HUES6 (cell line): ENCODE data around the gene SUPT5H.

Experiments used
- H3K27ac ChIP-seq: 2 replicates; pipeline ENCODE4 v1.7.0; 2013; ENCODE audit warnings: low read depth, mild to moderate bottlenecking, low read length, inconsistent platforms
- H3K27me3 ChIP-seq: 2 replicates; pipeline ENCODE4 v1.6.1; 2013; ENCODE audit warnings: low read length; ENCODE audit not compliant: control insufficient read depth, insufficient read depth
- H3K36me3 ChIP-seq: 2 replicates; pipeline ENCODE4 v1.6.1; 2013; ENCODE audit warnings: low read length; ENCODE audit not compliant: control insufficient read depth, insufficient read depth
- H3K4me1 ChIP-seq: 2 replicates; pipeline ENCODE4 v1.6.1; 2013; ENCODE audit warnings: low read length; ENCODE audit not compliant: control insufficient read depth, insufficient read depth
- H3K4me3 ChIP-seq: 2 replicates; pipeline ENCODE4 v1.5.1; 2013; ENCODE audit warnings: low read depth, low read length
- H3K9ac ChIP-seq: one replicate; pipeline ENCODE4 v1.6.1; 2013; ENCODE audit warnings: mild to moderate bottlenecking, low read length
- H3K9me3 ChIP-seq: 2 replicates; pipeline ENCODE4 v1.6.1; 2013; ENCODE audit warnings: low read depth, low read length; ENCODE audit not compliant: control insufficient read depth, insufficient read depth

SUPT5H gene

DNA sequence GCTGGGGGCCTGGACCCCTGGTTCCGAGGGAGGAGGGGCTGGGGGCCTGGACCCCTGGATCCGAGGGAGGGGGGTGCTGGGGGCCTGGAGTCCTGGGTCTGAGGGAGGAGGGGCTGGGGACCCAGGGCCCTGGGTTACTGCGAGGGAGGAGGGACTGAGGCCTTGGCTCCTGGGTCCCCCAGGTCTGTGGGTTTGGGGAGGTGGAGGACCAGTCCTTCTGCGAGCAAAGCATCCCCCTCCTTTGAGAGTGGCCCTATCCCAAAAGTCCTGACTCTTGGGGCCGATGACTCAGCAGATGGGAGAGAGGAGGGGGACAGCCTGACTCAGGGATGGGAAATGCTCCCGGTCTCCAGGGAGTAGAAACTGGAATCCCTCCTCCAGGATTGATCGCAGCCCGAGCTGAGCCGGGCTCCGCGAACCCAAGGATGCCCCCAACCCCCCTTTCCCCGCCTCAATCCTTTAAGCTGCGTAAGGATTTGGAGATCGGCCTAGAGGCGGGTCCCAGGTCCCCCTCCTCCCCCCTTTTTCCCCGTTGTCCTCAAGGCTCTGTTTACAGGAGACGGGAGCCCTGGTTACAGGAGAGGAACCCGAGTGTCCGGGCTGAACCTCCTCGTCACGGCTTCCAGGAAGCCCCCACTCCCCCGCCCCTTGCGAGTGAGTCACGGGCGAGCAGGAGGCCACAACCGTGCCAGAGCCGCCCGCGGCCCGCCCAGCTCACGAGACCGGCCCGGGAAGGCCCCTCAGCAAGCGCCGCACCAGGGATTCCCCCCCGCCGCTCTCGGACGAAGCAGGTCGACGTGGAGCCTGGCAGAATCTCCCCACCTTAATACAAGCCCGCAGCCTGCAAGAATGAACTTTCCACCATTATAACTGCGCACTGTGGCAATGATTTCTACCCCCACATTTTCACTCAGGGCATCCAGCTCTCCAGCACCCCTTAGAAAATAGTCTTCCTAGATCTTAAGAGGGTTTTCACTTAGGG, 41.8 kb upstream of the SUPT5H start:
- Histone ChIP-seq H3K4me1 (peaks cover 48% of the 10 kb centered on the region), H3K27ac (peak overlapping the region; percentile 97), H3K4me3 (peak overlapping the region; percentile 65), H3K9ac (peak overlapping the region; percentile 94), H3K27me3 (no peaks in the 10 kb centered on the region), H3K36me3 (peaks cover 4% of the 10 kb centered on the region; the same call in 1 of the 2 replicates), H3K9me3 (no peaks in the 10 kb centered on the region)

DNA sequence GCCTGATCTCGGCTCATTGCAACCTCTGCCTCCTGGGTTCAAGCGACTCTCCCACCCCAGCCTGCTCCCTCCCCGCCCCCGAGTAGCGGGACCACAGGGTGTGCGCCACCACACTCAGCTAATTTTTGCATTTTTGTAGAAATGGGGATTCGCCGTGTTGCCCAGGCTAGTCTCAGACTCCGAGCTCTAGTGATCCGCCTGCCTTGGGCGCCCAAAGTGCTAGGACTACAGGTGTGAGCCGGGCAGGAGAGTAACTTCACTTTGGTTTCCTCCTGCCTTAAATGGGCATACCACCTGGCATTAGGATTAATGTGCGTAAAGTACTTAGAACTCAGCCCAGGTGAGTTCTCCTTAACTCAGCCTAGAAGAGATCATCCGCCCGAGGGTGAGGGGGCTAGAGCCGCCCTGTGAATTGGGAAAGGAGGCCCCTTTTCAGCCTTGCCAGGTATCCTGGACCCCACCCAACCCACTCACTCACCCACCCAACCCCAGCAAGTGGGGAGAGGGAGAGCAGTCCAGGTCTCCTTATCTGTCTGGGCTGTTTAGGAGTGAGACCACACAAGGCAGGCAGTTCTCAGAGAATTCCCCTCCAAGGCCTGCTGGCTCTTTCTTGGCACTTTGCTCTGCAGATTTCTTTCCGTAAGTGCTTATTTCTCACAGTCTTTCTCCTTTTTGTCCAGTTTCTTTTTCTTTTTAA, 40.0 kb upstream of the SUPT5H start:
- H3K4me3 ChIP-seq, result no peak overlapping the region
- no peaks in the 10 kb centered on the region for H3K36me3 ChIP-seq
- H3K4me1 ChIP-seq, result peaks cover 52% of the 10 kb centered on the region
- H3K9ac ChIP-seq, result no peak overlapping the region
- no peaks in the 10 kb centered on the region for H3K27me3 ChIP-seq
- no peaks in the 10 kb centered on the region for H3K9me3 ChIP-seq
- no peak overlapping the region for H3K27ac ChIP-seq

DNA sequence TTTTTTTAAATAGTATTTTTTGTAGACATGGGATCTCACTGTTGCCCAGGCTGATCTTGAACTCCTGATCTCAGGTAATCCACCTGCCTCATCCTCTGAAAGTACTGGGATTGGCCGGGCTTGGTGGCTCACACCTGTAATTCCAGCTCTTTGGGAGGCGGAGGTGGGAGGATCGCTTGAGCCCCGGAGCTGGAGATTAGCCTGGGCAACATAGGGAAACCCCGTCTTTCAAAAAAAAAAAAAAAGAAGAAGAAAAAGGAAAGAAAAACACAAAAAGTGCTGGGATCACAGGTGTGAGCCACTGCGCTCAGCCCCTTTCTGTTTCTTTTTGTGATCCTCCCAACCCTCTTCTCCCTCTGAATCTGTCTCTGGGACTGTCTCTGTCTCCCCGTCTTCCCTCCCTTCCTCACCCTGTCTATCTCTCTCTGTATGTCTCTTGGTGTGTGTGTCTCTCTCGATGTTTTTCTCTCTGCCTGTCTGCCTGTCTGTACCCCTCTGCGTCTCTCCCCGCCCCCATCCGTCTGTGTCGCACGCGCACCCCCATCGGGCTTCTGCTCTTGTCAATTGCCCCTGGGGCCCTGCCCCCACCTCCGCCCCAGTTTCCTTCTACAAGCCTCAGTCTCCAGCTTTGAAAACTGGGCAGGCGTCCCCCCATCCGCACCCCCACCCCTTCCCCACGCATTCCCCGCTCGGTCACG, 39.3 kb upstream of the SUPT5H start:
- Histone ChIP-seq H3K9ac (peak overlapping the region; percentile 49), H3K9me3 (no peaks in the 10 kb centered on the region), H3K4me3 (peak overlapping the region; percentile 93), H3K27ac (0 out of 2 replicates have a peak overlapping the region, but pooled peaks have one; percentile 18), H3K4me1 (peaks cover 56% of the 10 kb centered on the region), H3K36me3 (no peaks in the 10 kb centered on the region), H3K27me3 (no peaks in the 10 kb centered on the region)

DNA sequence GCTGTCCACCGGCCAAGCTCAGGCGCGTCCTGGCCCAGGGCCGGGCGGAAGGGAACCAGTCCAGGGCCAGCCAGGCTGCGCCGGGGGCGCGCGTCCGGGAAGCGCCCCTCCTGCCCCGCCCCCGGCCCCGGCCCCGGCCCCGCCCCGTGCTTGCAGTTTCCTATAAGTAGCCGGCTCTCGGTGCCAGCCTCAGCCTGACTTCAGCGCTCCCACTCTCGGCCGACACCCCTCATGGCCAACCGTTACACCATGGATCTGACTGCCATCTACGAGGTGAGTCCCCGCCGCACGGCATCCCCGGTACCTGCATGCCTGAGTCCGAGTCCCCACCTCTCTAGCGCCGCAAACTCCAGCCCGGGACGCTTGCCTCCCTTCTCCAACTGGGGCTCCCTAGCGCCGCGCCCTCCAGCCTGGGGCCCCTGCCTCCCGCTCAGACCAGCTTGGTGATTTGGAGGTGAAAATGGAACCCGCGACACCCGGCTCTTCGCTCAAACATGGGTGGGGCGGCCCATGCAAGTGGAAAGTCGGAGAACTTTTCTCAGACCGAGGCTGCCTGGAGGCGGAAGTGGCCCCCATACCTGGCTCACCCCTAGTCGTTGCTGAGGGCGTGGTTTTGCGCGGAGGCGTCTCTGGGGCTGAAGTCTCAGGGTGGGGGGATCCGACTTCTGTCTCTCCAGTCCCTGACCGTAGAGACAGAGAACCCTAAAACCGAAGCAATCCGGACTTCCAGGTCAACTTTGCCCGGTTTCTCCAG, 38.5 kb upstream of the SUPT5H start, which contains the start of gene ZFP36:
Gene ZFP36, plus strand, starts transcription at position 192 of the 754 bp plus-strand sequence. Its CDS starts 58 bp downstream, at position 250.
- H3K27ac ChIP-seq, result peak within 1 kb of the TSS; percentile 30; the same call in 1 of the 2 replicates
- peaks cover 55% of the 10 kb centered on the region for H3K4me1 ChIP-seq
- H3K4me3 ChIP-seq, result peak within 1 kb of the TSS; percentile 93
- no peaks in the 10 kb centered on the region for H3K27me3 ChIP-seq
- no peaks in the 10 kb centered on the region for H3K36me3 ChIP-seq
- H3K9me3 ChIP-seq, result no peaks in the 10 kb centered on the region
- H3K9ac ChIP-seq, result peak within 1 kb of the TSS; percentile 88

DNA sequence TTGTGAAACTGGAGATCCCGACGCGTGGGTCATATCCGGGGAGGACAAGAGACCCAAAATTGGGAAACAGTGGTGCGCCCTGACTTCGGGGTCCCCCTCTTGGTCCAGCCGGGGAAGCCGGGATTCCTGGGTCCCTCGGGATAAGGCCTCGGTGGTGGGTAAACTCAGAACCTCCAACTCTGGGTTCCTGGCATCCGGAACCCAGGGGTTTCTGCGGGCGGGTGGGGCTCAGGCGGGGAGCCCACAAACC, 38.0 kb upstream of the SUPT5H start:
- Histone ChIP-seq H3K4me3 (peak overlapping the region; percentile 93), H3K27me3 (no peaks in the 10 kb centered on the region), H3K4me1 (peaks cover 50% of the 10 kb centered on the region), H3K9me3 (no peaks in the 10 kb centered on the region), H3K27ac (peak overlapping the region; percentile 2; the same call in 1 of the 2 replicates), H3K9ac (peak overlapping the region; percentile 88), H3K36me3 (no peaks in the 10 kb centered on the region)

DNA sequence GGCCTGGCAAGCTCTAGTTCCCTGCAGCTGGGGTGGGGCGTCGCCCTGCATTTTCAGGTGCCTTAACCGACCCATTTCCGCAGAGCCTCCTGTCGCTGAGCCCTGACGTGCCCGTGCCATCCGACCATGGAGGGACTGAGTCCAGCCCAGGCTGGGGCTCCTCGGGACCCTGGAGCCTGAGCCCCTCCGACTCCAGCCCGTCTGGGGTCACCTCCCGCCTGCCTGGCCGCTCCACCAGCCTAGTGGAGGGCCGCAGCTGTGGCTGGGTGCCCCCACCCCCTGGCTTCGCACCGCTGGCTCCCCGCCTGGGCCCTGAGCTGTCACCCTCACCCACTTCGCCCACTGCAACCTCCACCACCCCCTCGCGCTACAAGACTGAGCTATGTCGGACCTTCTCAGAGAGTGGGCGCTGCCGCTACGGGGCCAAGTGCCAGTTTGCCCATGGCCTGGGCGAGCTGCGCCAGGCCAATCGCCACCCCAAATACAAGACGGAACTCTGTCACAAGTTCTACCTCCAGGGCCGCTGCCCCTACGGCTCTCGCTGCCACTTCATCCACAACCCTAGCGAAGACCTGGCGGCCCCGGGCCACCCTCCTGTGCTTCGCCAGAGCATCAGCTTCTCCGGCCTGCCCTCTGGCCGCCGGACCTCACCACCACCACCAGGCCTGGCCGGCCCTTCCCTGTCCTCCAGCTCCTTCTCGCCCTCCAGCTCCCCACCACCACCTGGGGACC, 37.6 kb upstream of the SUPT5H start:
- Histone ChIP-seq H3K27me3 (no peaks in the 10 kb centered on the region), H3K4me3 (peak overlapping the region; percentile 93), H3K9me3 (no peaks in the 10 kb centered on the region), H3K36me3 (no peaks in the 10 kb centered on the region), H3K27ac (peak overlapping the region; percentile 2; the same call in 1 of the 2 replicates), H3K4me1 (peaks cover 48% of the 10 kb centered on the region), H3K9ac (peak overlapping the region; percentile 88)

DNA sequence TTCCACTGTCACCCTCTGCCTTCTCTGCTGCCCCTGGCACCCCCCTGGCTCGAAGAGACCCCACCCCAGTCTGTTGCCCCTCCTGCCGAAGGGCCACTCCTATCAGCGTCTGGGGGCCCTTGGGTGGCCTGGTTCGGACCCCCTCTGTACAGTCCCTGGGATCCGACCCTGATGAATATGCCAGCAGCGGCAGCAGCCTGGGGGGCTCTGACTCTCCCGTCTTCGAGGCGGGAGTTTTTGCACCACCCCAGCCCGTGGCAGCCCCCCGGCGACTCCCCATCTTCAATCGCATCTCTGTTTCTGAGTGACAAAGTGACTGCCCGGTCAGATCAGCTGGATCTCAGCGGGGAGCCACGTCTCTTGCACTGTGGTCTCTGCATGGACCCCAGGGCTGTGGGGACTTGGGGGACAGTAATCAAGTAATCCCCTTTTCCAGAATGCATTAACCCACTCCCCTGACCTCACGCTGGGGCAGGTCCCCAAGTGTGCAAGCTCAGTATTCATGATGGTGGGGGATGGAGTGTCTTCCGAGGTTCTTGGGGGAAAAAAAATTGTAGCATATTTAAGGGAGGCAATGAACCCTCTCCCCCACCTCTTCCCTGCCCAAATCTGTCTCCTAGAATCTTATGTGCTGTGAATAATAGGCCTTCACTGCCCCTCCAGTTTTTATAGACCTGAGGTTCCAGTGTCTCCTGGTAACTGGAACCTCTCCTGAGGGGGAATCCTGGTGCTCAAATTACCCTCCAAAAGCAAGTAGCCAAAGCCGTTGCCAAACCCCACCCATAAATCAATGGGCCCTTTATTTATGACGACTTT, 36.8 kb upstream of the SUPT5H start:
- Histone ChIP-seq H3K36me3 (no peaks in the 10 kb centered on the region), H3K4me1 (peaks cover 48% of the 10 kb centered on the region), H3K4me3 (peak overlapping the region; percentile 93), H3K27ac (no peak overlapping the region), H3K9ac (peak overlapping the region; percentile 88), H3K27me3 (no peaks in the 10 kb centered on the region), H3K9me3 (no peaks in the 10 kb centered on the region)

DNA sequence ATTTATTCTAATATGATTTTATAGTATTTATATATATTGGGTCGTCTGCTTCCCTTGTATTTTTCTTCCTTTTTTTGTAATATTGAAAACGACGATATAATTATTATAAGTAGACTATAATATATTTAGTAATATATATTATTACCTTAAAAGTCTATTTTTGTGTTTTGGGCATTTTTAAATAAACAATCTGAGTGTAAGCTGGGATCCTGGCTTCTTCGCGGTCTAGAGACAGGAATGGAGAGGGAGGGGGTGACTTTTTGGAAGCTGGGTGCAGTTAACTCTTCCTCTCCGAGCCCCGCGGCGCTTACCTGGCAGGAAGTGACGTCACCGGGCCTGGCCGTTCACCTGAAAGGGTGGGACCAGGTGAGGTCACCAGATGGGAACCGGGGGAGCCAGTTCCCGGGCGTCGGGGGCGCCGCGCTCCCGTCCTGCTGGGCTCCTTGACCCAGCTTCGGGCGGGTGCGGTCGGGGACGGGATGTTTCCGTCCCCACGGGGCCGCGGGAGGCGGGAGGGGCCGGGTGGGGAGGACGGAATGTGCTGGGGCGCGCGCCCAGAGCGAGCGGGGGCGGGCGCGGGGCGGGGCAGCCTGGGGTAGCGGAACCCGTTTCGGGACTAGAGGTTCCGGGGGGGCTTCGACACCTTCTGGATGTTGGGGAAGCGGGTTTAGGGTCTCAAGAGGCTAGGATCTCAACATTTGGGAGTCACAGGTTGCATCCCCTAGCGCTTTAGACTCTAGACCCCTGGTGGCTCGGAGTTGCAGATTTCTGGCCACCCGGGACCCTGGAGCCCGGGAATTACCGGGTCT, 36.0 kb upstream of the SUPT5H start:
- Histone ChIP-seq H3K4me3 (peak overlapping the region; percentile 94), H3K9ac (peak overlapping the region; percentile 91), H3K27me3 (no peaks in the 10 kb centered on the region), H3K4me1 (peaks cover 48% of the 10 kb centered on the region), H3K27ac (peak overlapping the region; percentile 94), H3K9me3 (no peaks in the 10 kb centered on the region), H3K36me3 (no peaks in the 10 kb centered on the region)
